Esophagus muscularis mucosa (tissue), 3 donors: ENCODE data around the gene ZNF777.

Source experiments
- POLR2A ChIP-seq: fragments of 450-650 bp; IDR thresholded peaks from one replicate; pipeline ENCODE4 v1.6.1; 2017; ENCODE audit warnings: antibody characterized with exemption, moderate library complexity, mild to moderate bottlenecking, low read depth
- TF ChIP-seq, protein P1 (sequence below), 3 experiments: fragments of 200-600 bp in 2 of 3; fragments of 450-650 bp in 1 of 3; sonication (generic) in 2 of 3; IDR thresholded peaks; one replicate each; pipeline ENCODE4 v1.5.1; 2017 to 2019; ENCODE audit warnings: antibody characterized with exemption in 3 of 3, mild to moderate bottlenecking in 2 of 3, moderate library complexity in 1 of 3

- no peak for TF ChIP-seq POLR2A
- TF ChIP-seq, protein P1, sequence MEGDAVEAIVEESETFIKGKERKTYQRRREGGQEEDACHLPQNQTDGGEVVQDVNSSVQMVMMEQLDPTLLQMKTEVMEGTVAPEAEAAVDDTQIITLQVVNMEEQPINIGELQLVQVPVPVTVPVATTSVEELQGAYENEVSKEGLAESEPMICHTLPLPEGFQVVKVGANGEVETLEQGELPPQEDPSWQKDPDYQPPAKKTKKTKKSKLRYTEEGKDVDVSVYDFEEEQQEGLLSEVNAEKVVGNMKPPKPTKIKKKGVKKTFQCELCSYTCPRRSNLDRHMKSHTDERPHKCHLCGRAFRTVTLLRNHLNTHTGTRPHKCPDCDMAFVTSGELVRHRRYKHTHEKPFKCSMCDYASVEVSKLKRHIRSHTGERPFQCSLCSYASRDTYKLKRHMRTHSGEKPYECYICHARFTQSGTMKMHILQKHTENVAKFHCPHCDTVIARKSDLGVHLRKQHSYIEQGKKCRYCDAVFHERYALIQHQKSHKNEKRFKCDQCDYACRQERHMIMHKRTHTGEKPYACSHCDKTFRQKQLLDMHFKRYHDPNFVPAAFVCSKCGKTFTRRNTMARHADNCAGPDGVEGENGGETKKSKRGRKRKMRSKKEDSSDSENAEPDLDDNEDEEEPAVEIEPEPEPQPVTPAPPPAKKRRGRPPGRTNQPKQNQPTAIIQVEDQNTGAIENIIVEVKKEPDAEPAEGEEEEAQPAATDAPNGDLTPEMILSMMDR (IDR thresholded peaks at IDR 0.05) = no peak
These were observed 46.0 kb downstream of the ZNF777 start for GRCh38 chr7:149414745-149415390.
